ENCODE results near the gene NUBP2.

Gene NUBP2

GRCh38 chr16:1831186-1832075, 48.7 kb downstream of the NUBP2 start:
- DNase-seq = no peak

DNA sequence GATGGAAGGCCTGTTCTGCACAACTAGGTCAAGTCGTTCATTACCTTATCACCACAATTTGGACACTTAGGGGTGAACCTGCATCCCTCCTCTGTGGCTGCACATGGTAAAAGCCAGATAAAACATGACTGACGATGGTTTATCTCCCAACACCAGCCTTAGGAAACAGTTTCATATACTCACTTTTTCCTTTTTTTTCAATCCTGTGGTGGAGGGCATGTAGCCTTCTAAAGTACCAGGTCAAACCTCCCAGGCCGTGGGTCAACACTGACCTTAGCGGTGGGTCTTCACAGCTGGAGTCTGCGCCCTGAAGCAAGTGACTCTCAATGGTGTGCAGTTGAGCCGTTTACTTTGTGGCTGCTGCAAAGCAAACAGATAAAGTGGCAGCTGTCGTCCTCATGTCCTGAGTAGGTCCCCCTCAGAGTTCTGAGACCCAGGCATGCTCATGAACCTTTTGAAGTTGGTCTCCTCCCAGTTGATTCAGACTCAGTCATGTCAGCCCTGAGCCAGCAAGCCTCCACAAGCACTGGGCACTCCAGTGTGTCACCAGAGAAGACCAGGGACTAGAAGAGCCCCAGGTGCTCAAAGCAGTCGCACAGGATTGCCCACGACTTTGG, 50.2 kb downstream of the NUBP2 start:
- no peak for DNase-seq

DNA sequence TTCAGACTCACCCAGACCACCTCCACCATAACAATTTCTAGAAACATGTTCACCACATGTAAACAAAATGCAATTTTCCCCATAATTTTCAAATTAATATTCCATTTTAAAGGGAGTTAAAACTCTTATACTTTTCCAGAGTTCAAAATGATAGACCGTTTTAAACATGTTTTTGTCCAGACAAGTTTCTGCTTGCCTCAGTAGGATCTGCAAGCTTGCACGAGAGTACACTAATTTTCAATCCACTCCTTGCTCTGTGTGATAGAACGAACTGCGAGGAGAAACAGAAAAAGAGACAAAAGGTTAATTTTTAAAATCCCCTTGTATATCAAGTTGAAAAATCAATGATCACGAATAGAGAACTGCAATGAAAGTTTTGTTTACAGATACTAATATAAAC, 51.3 kb downstream of the NUBP2 start:
- no peak for DNase-seq
